Body of pancreas (tissue), 4 donors: Measurements from ENCODE around the gene RFTN1. TPM values are rescaled to one million over a fixed set of nuclear protein-coding genes. Genes with fewer than 3 reads are reported as not detected.

ENCODE experiments used
- ATAC-seq: fragments of 150-250 bp; one replicate; pipeline ENCODE4 v1.9.1; 2016
- DNase-seq, 4 donors: peaks; one replicate each; pipeline ENCODE4 v3.0.0-alpha.2; 2019
- H3K27ac ChIP-seq, 4 donors: fragments of 200-600 bp; sonication (generic); 1 replicate in 3 of 4; 2 replicates in 1 of 4; pipeline versions ENCODE4 v1.5.1 to v1.6.1; 2016 to 2019; ENCODE audit warnings: mild to moderate bottlenecking in 1 of 4, mixed read lengths in 1 of 4, moderate library complexity in 1 of 4
- H3K27me3 ChIP-seq, 2 donors: fragments of 200-600 bp; sonication (generic); one replicate each; pipeline ENCODE4 v1.6.0; 2016; ENCODE audit warnings: mild to moderate bottlenecking in 1 of 2
- H3K36me3 ChIP-seq, 2 donors: fragments of 200-600 bp; sonication (generic); replicated peaks in 1 of 2; 2 replicates each; pipeline ENCODE4 v1.5.1; 2016; ENCODE audit warnings: low read depth in 2 of 2; ENCODE audit not compliant: insufficient read depth in 1 of 2
- H3K4me1 ChIP-seq: fragments of 200-600 bp; sonication (generic); one replicate; pipeline ENCODE4 v1.6.0; 2016
- H3K4me3 ChIP-seq, 2 donors: fragments of 200-600 bp; sonication (generic); 1 replicate in 1 of 2; 2 replicates in 1 of 2; pipeline ENCODE4 v1.5.1; 2016 to 2019
- H3K9me3 ChIP-seq, 3 donors: fragments of 200-600 bp; sonication (generic); 1 replicate in 2 of 3; 2 replicates in 1 of 3; pipeline ENCODE4 v1.5.1; 2016
- POLR2A ChIP-seq, 3 donors: fragments of 450-650 bp; IDR thresholded peaks; one replicate each; pipeline ENCODE4 v1.6.1; 2016; ENCODE audit warnings: antibody characterized with exemption in 3 of 3, mild to moderate bottlenecking in 2 of 3
- WGBS, 2 donors: methylation state at CpG; one replicate each; pipeline ENCODE4 v1.1.5; 2017; 5-methylcytosine and 5-hydroxymethylcytosine counted together
- intact Hi-C: fragments of 100-400 bp; cut with DNase I; formaldehyde crosslinking; loops from one replicate; pipeline ENCODE4 v1.15.1; 2023
- total RNA-seq, 2 donors: library from RNA; depleted of rRNA; stranded (reverse); fragments of >200 nt; gene quantifications; one replicate each; pipeline ENCODE4 v1.1.0, GENCODE V29; 2016
- TF ChIP-seq, protein P1 (sequence below), 7 experiments: fragments of 450-650 bp in 4 of 7; fragments of 200-600 bp in 3 of 7; sonication (generic) in 3 of 7; IDR thresholded peaks; one replicate each; pipeline ENCODE4 v1.5.1; 2016 to 2019; ENCODE audit warnings: antibody characterized with exemption in 7 of 7

RFTN1 gene
- total RNA-seq, 2 donors from 2014 or later: 6.5 to 28.0 TPM

DNA sequence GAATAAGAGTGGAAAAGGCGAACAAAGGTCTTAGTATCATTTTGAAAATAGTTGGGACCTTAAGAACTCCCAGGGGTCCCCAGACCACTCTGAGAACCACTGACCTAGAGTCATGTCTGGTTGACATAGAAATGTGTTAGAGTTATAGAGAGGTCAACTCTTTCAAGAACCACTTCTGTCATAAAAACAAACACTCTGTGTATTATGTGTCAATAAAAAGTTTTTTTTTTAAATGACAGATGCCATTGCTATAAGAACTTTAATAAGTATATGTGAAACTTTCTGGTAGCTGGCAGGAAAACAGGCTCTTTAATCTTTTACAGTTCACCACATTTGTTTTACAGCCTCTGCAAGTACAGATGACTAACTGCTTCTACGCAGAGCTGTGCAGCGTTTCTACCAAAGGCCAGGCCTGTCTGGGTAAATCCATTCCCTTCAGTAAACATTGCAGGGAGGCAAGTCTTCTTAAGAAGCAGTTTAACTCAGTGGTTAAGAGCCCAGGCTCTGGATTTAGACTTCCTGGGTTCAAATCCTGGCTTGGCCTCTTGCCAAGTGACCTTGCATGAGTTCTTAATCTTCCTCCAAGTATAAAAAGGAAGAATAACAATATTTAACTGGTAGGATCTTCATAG, 56.6 kb downstream of the RFTN1 start:
- H3K27me3 ChIP-seq: no peaks in the 10 kb centered on the region
- ATAC-seq (no peak), DNase-seq (no peak)
- no peak overlapping the region for H3K27ac ChIP-seq
- intact Hi-C loops: no loop called here
- no peaks in the 10 kb centered on the region for H3K4me1 ChIP-seq
- H3K9me3 ChIP-seq: no peaks in the 10 kb centered on the region
- no peaks in the 10 kb centered on the region for H3K36me3 ChIP-seq
- 75 to 81% methylated on average over 3 of the region's 3 CpGs for WGBS, 2 donors
- TF ChIP-seq, protein P1, sequence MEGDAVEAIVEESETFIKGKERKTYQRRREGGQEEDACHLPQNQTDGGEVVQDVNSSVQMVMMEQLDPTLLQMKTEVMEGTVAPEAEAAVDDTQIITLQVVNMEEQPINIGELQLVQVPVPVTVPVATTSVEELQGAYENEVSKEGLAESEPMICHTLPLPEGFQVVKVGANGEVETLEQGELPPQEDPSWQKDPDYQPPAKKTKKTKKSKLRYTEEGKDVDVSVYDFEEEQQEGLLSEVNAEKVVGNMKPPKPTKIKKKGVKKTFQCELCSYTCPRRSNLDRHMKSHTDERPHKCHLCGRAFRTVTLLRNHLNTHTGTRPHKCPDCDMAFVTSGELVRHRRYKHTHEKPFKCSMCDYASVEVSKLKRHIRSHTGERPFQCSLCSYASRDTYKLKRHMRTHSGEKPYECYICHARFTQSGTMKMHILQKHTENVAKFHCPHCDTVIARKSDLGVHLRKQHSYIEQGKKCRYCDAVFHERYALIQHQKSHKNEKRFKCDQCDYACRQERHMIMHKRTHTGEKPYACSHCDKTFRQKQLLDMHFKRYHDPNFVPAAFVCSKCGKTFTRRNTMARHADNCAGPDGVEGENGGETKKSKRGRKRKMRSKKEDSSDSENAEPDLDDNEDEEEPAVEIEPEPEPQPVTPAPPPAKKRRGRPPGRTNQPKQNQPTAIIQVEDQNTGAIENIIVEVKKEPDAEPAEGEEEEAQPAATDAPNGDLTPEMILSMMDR (IDR thresholded peaks at IDR 0.05): no peak
- TF ChIP-seq POLR2A (IDR thresholded peaks at IDR 0.05): no peak
- no peak overlapping the region for H3K4me3 ChIP-seq

DNA sequence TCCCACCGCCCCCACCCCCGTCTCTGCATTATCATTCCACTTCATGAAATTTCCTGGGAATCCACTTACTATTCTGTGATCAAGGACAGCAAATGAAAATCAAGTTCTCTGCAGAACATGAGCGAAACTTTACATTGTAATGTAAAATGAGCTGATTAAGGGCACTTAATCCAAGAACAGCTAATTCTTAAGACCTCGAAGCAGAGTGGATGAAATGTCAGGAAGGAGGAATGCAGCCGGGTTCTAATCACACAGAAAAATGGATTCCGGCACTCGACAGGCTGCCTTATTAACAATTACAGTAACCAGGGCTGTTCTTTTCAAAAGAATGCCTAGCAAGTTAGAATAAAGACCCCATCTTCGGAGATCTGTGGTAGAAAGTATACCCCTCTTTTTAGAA, 57.5 kb downstream of the RFTN1 start:
- no peak overlapping the region for H3K4me3 ChIP-seq
- DNase-seq (no peak), ATAC-seq (no peak)
- no peaks in the 10 kb centered on the region for H3K27me3 ChIP-seq
- H3K9me3 ChIP-seq: no peaks in the 10 kb centered on the region
- intact Hi-C loops: no loop called here
- TF ChIP-seq POLR2A (IDR thresholded peaks at IDR 0.05): no peak
- TF ChIP-seq, protein P1 (IDR thresholded peaks at IDR 0.05): no peak
- no peaks in the 10 kb centered on the region for H3K4me1 ChIP-seq
- WGBS, 2 donors: 65 to 73% methylated on average over 8 of the region's 8 CpGs
- H3K27ac ChIP-seq: no peak overlapping the region
- H3K36me3 ChIP-seq: no peaks in the 10 kb centered on the region

DNA sequence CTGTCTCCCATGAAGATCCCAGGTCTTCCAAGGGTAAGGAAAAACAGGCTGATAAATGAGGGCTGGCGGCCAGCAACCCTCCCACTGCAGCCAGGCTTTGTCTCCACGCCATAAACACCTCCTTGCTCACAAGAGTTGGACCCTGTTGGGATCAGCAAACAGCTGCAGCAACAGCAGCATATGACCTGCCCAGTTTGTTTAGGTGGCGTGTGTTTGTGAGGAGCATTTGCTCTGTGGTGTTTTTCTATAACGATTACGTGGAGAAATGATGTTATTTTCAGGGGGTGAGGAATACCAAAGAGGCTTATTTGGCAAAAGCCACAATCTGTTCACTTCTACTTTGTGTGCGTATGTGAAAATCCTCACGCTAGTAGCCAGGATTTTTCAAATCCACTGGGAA, 58.5 kb downstream of the RFTN1 start:
- H3K27me3 ChIP-seq: no peaks in the 10 kb centered on the region
- intact Hi-C loops: no loop called here
- DNase-seq (no peak), ATAC-seq (no peak)
- no peaks in the 10 kb centered on the region for H3K36me3 ChIP-seq
- H3K27ac ChIP-seq: no peak overlapping the region
- 43 to 58% methylated on average over 7 of the region's 7 CpGs for WGBS, 2 donors
- H3K4me3 ChIP-seq: no peak overlapping the region
- H3K4me1 ChIP-seq: no peaks in the 10 kb centered on the region
- no peak for TF ChIP-seq POLR2A (IDR thresholded peaks at IDR 0.05)
- TF ChIP-seq, protein P1 (IDR thresholded peaks at IDR 0.05): no peak
- no peaks in the 10 kb centered on the region for H3K9me3 ChIP-seq

DNA sequence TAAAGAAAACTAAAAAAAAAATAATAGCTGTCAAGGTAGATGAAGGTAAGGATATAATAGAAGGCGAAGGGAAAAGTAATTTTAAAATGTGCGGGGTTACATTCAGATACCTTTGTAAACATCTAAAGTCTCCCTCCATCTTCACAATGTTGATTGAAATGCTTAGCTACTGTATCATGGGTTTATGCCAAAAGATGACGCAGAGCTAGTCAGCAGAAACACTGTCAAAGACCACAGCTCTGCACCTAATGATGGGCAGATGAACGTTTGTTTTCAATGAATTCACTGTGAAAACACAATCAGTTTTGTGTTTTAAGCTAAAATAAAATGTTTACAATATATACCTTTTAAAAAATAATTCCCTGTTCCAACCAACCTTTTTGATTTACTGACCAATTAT, 61.2 kb downstream of the RFTN1 start:
- H3K27ac ChIP-seq: no peak overlapping the region
- no peaks in the 10 kb centered on the region for H3K36me3 ChIP-seq
- no peak for ATAC-seq
- TF ChIP-seq, protein P1 (IDR thresholded peaks at IDR 0.05): no peak
- TF ChIP-seq POLR2A (IDR thresholded peaks at IDR 0.05): no peak
- intact Hi-C loops: no loop called here
- DNase-seq: no peak
- no peaks in the 10 kb centered on the region for H3K4me1 ChIP-seq
- 63% methylated on average over 4 of the region's 4 CpGs for WGBS, 2 donors
- no peaks in the 10 kb centered on the region for H3K9me3 ChIP-seq
- no peak overlapping the region for H3K4me3 ChIP-seq
- no peaks in the 10 kb centered on the region for H3K27me3 ChIP-seq

DNA sequence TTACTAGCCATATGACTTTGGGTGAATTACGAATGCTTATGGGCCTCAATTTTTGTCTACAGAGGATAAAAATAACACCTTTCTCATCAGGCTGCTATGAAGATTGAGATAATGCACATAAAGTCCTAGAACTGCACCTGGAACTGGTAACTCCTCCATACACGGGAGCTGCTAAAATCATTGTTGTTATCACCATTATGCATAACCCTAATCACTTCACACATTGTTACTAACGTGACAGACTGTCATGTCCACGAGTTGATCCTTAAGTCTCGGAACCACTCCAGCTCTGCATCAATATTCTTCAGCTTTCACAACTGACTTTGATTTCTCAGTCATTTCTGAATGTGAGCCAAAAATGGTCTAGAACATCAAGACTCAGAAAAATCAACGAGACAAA, 64.1 kb downstream of the RFTN1 start:
- TF ChIP-seq POLR2A (IDR thresholded peaks at IDR 0.05): no peak
- TF ChIP-seq, protein P1 (IDR thresholded peaks at IDR 0.05): no peak
- ATAC-seq (no peak), DNase-seq (no peak)
- Histone ChIP-seq H3K9me3 (no peaks in the 10 kb centered on the region), H3K27ac (no peak overlapping the region), H3K27me3 (no peaks in the 10 kb centered on the region), H3K36me3 (no peaks in the 10 kb centered on the region), H3K4me3 (no peak overlapping the region), H3K4me1 (no peaks in the 10 kb centered on the region)
- WGBS, 2 donors: 60 to 62% methylated on average over 6 of the region's 6 CpGs
- intact Hi-C loops: no loop called here
